GM19193 (cell line): ENCODE data around the gene GDNF.

ENCODE experiments used
- POLR2A ChIP-seq: IDR thresholded peaks from 4 replicates; pipeline ENCODE4 v1.6.1; 2011; ENCODE audit not compliant: insufficient read depth, insufficient read length; ENCODE audit errors: extremely low read depth

The GDNF gene

DNA sequence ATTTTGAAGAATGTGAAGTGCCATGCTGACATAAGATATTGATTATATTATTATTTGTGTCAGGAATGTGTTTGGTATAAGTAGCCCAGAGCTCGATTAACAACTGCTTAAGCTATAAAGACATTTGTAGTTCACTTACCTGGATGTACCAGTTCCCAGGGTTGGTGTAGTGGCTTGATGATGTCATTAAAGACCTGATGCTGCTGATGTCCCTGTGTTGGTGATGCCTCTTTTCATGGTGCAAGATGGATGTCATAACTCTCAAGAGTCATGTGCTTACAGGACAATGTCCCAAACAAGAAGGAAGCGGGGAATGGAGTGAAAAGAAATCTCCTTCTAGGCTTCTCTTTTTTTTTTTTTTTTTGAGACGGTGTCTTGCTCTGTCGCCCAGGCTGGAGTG, 11.5 kb upstream of the GDNF start:
- TF ChIP-seq POLR2A, result no peak

DNA sequence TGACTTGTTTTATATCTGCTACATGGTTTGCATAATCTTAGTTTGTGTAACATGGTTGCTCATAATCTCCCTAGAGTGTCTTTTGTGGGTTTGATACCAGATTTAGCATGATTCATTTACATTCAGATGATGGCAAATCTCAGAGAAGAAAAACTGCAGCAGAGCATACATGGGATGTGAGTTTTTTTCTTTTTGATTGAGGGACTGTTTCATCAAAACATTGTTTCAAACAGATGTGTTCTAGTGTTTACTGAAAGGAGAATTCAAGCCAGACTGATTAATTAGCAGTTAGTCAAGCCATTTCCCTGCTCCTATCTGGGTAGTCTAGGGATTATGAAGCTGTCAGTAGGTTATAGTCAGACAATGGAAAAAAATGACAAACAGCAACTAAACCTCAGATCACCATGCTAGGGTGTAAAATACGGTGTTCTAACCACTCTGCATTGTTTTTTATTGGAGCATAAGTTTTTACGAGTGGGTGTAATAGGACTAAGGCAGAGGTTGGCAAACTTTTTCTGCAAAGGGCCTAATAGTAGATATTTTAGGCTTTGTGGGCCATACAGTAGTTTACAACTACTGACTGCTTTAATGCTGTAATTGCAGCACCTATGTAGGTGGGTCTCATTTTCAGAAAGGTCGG, 10.5 kb upstream of the GDNF start:
- TF ChIP-seq POLR2A, result no peak

DNA sequence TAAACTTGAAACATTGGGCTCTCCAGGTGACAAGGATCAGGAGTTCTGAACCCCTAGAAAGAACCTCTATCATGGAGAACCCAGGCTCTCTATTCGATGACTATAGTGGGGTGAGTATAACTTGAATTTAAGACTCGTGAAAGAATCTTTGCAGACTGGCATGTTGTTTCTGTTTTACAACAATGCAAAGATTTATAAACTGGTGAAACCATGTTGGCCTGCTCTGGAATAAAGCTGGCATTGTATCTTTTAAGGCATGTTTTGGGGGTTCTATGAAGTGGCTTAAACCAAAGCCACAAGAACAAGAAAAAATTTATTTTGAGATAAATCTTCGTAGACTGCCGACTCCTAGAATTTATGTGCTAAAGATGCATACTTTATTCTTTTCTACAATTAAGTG, 9.8 kb upstream of the GDNF start:
- no peak for TF ChIP-seq POLR2A

DNA sequence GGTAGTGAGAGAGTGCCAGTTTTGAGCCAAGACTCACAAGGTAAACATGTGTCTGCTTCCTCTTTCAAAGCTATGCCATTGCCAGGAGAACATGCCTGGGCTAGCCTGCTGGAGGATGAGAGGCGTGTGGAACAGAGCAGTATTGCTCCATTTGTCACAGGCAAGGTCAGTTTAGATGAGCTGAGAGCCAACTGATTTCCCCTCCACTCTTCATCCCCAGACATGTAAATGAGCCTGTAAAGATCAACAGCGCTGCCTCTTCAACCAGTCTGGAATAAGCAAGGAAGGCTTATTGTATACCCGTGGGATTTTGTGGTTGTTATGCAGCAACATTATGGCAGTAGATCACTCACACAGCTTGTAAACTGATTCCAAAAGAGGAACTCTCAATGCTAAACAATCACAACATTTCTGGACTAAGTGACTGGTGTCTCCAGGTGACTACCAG, 8.2 kb upstream of the GDNF start:
- no peak for TF ChIP-seq POLR2A

DNA sequence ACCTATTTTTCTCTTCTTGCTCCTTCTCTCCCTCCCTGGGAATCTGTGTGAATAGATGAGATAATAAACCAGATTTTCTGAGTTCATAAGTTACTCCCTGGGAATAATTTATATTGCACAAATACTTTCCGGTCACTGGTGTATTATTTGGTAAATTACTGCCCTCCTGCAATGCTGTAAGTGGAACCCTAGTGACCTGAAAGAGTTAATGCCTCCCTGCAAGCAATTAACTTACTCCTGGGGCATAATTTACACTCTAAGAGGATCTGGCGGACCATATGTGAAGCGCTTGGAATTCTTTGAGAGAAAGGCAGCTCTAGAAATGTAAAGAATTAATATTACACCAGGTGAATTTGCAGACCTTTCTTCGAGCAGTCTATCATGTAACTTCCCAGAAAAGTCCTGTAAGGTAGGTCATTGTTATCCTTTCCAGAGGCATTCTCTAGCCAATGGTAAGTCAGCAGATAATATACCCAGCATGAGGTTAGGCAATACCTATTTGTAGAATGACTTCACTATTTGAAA, 7.0 kb upstream of the GDNF start:
- TF ChIP-seq POLR2A, result no peak

DNA sequence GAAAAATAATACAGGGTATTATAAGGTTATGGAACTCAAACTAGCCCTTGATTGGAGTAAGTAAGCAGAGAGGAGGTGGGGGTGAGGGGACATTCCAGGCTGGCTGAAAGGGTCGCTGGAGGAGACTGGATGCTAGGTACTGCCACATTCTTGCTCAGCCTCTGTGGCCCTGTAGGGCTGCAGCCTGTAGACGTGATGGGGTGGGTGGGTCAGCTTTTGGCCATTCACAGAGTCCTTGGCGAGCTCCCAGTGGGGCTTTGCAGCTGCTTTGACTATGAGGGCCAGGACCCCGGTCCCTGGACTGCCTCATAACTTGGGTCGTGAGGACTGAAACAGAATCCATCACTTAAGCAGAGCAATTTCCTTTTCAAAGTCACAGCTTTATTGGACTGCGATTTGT, 4.2 kb upstream of the GDNF start:
- no peak for TF ChIP-seq POLR2A

DNA sequence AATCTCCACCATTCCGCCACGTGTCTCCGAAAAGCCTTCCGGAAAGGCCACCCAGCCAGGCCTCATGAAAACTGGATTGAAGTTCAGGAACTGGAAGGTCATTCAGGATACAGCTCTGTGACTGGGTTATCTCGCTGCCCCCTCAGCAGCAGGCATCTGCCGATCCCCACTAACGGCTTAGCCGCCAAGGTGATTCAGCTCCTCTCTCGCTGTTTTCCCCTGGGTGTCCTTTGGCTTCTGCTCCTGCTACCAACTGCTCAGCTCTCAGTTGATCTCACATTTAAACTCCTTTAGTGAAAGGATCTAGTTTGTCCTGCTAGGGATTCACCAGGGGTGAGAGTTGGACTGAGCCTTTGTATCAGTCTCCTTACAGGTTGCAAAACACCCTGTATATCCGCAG, 2.2 kb upstream of the GDNF start:
- no peak for TF ChIP-seq POLR2A

DNA sequence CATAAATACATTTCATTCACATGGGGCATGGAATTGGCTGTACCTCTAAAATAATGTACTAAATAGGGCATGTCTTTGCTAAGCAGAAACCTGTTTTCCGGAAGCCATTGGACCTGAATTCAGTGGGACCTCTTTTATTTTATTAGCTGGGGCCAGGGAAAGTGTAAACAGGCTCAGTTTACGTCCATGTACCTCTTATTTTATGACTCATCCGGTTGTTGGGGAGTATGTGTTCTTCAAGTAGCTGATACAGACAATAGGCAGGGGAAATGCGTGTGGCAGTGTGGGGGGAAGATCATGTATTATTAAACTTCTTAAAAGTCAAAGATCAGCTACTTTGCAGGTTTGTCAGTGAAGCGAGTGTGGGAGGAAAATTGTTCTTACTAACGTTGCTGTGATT, 1.4 kb upstream of the GDNF start:
- TF ChIP-seq POLR2A, result no peak

DNA sequence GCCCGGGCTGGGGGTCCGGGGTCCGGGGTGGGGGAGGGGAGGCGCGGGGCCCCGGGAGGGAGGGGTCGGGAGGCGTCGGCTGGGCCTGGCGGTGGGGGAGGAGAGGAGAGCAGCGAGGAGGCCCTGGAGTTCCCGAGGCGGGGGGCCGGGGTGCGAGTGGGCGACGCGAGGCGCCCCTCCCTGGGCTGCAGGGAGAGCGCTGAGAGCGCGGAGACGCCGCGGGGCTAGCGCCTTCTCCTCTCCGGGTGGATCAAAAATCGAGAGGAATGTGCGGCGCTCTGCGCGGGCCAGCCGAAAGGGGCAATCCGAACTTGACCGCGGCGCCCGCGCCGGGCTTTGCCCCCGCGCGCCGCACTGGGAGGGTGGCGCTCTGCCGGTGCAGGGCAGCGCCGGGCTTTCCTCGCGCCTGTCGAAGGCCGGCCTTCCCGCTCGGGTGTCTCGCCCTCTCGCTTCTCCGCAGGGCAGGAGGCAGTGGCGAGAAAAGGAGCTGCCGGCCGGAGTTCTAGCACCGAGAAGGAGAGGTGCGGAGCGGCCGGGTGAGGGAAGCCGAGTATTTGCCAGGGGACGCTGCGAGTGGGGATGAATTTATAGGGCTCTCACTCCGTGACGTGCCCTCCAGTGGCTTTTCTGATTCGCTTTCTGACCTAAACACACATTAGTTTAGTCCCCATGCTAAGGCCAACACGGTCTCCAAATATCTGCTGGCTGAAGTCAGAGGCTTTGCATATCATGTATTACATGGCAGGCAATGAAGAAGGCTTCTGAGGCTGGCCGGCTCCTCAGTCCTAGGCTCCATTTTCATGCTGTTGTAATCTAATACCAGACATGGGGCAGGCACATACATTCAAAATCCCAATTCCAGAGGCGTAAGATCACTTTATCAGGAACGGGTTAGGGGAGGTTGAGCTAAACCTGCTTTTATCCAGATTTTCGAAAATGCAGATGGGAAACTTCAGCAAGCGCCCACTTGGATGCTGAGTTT, 503 bp upstream of the GDNF start:
- TF ChIP-seq POLR2A, result no peak

DNA sequence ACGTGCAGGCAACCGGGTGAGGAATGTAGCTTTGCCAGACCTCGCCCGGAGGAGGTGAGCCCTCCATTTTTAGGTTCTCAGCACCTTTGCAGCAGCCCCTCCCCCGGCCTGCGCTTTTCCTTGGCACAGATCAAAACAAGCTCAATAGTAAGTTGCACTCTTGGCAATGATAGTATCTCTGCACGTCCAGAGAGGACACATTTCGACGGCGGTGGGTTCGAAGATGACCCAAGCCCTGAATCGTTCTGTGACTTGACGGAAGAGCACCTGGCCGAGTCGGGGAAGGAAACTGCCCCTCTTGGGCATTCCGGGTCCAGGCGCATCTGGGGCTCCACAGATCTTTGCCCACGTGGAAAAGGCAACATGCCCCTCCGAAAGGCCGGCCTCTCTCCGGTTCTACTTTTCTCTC, 904 bp downstream of the GDNF start:
- no peak for TF ChIP-seq POLR2A

DNA sequence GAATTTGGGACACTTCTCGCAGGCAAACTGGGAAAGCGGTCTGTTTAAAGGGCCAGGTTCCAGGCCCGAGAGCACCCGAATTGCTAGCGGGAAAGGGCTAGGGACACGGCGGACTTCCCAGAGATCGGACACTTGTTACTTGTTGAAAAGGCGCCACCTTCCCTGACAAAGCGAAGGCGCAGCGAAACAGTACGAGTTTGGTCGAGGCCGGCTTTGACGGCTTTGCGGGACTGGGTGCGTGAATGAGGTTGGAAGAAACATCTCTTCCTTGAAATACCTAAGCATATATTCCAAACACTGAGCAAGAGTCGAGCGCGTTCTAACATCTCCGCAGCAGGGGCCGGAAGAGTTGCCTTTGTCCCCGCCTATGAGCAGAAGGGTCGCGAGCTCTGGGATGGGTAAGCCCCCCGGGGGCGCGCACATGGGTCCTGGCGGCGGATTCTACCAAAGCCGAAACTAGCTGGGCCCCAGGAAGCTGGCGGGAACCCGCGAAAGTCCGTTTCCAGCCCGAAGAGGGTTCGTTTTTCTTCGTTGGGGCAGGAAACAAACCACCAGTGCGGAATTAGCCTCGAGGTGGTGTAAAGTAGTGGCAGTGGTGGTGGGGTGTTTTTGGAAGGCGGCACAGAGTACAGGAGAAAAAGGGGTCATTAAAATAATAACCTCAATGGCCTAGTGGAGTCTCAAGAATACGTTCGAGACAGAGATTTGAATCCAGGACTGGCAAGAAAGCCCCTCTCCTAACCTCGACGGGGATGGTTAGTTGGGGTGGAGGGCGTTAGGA, 1.5 kb downstream of the GDNF start:
- TF ChIP-seq POLR2A, result no peak

DNA sequence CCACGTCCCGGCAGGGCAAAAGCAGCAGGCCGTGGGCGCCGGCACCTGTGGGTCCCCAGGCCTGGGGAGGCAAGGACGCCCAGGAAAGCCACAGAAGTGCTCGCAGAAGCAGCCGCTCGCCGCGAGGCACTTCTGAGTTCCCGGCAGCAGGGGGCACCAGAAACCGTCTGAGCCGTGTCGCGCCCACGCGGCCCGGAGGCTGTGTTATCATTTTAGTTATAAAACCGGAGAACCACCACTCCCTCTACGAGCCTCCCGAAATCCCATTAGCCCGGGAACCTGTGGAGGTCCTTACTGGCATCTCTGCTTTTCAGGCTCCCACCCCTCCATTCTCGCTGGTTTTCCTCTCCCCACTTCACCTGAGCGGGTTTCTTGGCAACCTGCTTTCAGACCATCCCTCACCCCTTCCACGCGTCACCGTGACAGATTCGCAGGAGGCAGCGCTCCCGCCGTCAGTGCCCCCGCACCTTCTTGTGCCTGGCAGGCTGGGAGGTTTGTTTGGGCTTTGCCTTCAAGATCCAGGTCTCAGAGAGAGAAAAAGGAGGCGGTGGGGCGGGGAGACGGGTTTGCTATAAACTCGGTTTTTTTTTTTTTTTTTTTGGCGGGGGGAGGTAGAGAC, 2.3 kb downstream of the GDNF start:
- TF ChIP-seq POLR2A, result no peak

DNA sequence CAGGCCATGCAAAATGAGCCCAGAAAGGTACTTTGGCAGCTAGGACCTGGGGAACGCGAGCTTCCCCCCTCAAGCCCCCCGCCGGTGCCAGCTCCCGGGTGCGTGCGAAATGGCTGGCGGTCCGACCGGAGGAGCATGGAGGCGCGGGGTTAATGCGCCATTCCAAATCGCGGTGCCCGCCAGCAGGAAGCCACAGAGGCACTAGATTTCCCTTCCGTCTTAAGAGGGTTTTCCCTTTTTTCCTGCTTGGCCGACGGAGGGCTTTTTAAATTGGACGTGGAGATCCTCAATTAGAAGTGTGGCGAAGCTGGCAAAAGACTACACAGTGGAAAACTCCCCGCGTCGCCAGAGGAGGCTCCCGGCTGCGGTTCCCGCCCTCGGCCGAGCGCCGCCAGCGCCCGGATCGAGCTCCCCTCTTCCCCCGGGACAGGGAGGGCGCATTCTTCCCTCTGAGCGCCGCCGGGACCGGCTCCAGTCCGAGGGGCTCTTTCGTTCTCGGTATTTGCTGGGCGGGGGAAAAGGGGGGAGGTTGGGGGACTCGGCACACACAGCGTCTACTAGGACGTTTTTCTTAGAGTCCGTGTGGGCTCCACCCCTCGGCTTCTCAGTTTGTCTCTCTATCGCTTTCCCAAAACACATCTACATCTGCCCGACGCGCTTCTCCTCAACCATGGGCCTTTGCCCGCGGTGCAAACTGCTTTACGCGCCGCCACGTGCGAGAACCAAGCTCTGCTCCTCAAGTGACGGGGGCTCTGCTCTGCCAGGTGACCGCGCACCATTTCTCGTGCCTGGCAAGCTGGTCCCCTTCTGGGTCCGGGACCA, 3.0 kb downstream of the GDNF start:
- no peak for TF ChIP-seq POLR2A

DNA sequence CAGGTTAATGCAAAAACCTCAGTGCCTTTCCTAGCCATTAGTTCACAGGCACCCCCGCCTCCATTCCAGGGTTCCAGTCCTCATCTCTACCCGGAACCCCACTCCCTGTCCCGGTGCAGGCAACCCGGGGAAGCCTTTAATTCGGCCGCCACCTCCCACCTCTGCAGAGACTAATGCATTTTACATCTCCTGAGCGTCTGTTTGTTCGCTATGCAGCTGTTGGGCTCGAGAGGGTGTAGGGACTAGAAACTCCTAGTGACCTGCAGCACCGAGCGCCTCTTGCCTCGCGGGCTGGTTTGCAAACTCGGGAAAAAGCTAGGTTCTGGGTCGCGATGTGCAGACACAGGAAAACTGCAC, 3.6 kb downstream of the GDNF start:
- no peak for TF ChIP-seq POLR2A
